GM12878 (cell line): ENCODE measurements around the gene G2E3. TPM values are rescaled to one million over a fixed set of nuclear protein-coding genes. Genes with fewer than 3 reads are reported as not detected.

Source experiments
- ATAC-seq: fragments of 200-7000 bp; cut with Tn5 transposase; 3 replicates; pipeline ENCODE4 v1.9.1; 2020; ENCODE audit warnings: mild to moderate bottlenecking, moderate library complexity
- BruUV-seq: library from RNA; stranded (reverse); fragments of 400-500 nt; replicated peaks from 2 replicates; lab custom pipeline; 2021; lab: Mats Ljungman, UMichigan
- CTCF ChIA-PET: fragments of 300-600 bp; sonication (Branson Sonifier 250); formaldehyde crosslinking; extraction: SDS; loops from one replicate; lab custom pipeline; 2021; ENCODE audit warnings: inconsistent platforms; lab: Yijun Ruan, JAX
- POLR2A ChIA-PET: fragments of 350-600 bp; formaldehyde crosslinking; extraction: SDS; loops from one replicate; lab custom pipeline; 2021; ENCODE audit warnings: inconsistent platforms; lab: Charles Lee
- RAD21 ChIA-PET: fragments of 300-600 bp; sonication (Branson Sonifier 250); formaldehyde crosslinking; loops from one replicate; lab custom pipeline; 2023; ENCODE audit warnings: antibody characterized with exemption; ENCODE audit not compliant: unreplicated experiment; lab: Charles Lee
- SMC1A ChIA-PET: fragments of 300-600 bp; sonication (Branson Sonifier 250); formaldehyde crosslinking; loops from one replicate; lab custom pipeline; 2023; ENCODE audit not compliant: unreplicated experiment, uncharacterized antibody; lab: Charles Lee
- DNase-seq: peaks from one replicate; pipeline ENCODE4 v3.0.0-alpha.2; 2011; ENCODE audit warnings: low read depth, low spot score
- FAIRE-seq: peaks from 3 replicates; lab custom pipeline; 2011; peaks lifted over from hg19 to GRCh38; lab: Jason Lieb, UNC
- H2AFZ ChIP-seq: 2 replicates; pipeline ENCODE4 v1.6.0; 2011; ENCODE audit warnings: low read depth, low read length, control low read depth; ENCODE audit not compliant: control insufficient read depth
- H3K27ac ChIP-seq: 2 replicates; pipeline ENCODE4 v1.5.1; 2011; ENCODE audit warnings: control low read depth; ENCODE audit not compliant: control insufficient read depth, insufficient read depth
- H3K27me3 ChIP-seq, 2 experiments: replicated peaks in 1 of 2; 2 replicates each; pipeline versions ENCODE4 v1.6.0 to v1.6.1; 2011; ENCODE audit warnings: low read length in 1 of 2; ENCODE audit not compliant: control insufficient read depth in 2 of 2, insufficient read depth in 2 of 2
- H3K36me3 ChIP-seq, 2 experiments: 2 replicates each; pipeline ENCODE4 v1.5.1; 2011; ENCODE audit warnings: low read length in 1 of 2; ENCODE audit not compliant: control insufficient read depth in 2 of 2, insufficient read depth in 2 of 2
- H3K4me1 ChIP-seq: 2 replicates; pipeline ENCODE4 v1.6.1; 2011; ENCODE audit warnings: mild to moderate bottlenecking, low read length, moderate library complexity, mixed read lengths; ENCODE audit not compliant: control insufficient read depth, insufficient read depth
- H3K4me2 ChIP-seq: 2 replicates; pipeline ENCODE4 v1.6.0; 2011; ENCODE audit warnings: control low read depth; ENCODE audit not compliant: control insufficient read depth, insufficient read depth
- H3K4me3 ChIP-seq: fragments of 200-600 bp; sonication (generic); 2 replicates; pipeline ENCODE4 v1.5.1; 2016
- H3K79me2 ChIP-seq: 2 replicates; pipeline ENCODE4 v1.6.0; 2011; ENCODE audit warnings: low read length; ENCODE audit not compliant: control insufficient read depth, insufficient read depth
- H3K9ac ChIP-seq: 2 replicates; pipeline ENCODE4 v1.8.0; 2011; ENCODE audit warnings: low read length, control low read depth, mixed read lengths; ENCODE audit not compliant: control insufficient read depth, insufficient read depth
- H3K9me3 ChIP-seq: replicated peaks from 3 replicates; pipeline ENCODE4 v1.5.1; 2011; ENCODE audit warnings: mild to moderate bottlenecking, low read length; ENCODE audit not compliant: control insufficient read depth, insufficient read depth
- H4K20me1 ChIP-seq: 2 replicates; pipeline ENCODE4 v1.6.0; 2011; ENCODE audit not compliant: control insufficient read depth, insufficient read depth
- BACH1 ChIP-seq: fragments of 450-650 bp; IDR thresholded peaks from 2 replicates; pipeline ENCODE4 v1.6.1; 2017; ENCODE audit warnings: mild to moderate bottlenecking, borderline replicate concordance
- BHLHE40 ChIP-seq, 2 experiments: fragments of 450-650 bp in 1 of 2; IDR thresholded peaks; 2 replicates each; pipeline ENCODE4 v1.6.1; 2011 to 2017; ENCODE audit warnings: low read depth in 2 of 2, borderline replicate concordance in 1 of 2, improper control_type of control experiment in 1 of 2, low read length in 1 of 2, mild to moderate bottlenecking in 1 of 2
- CREM ChIP-seq: IDR thresholded peaks from 2 replicates; pipeline ENCODE4 v1.6.1; 2014; ENCODE audit warnings: antibody characterized with exemption, low read depth
- KLF5 ChIP-seq: fragments of 450-650 bp; IDR thresholded peaks from 2 replicates; pipeline ENCODE4 v1.6.1; 2014; ENCODE audit warnings: mild to moderate bottlenecking; ENCODE audit not compliant: partially characterized antibody
- NRF1 ChIP-seq: conservative IDR thresholded peaks from 2 replicates; pipeline ENCODE4 v1.6.1; 2011; ENCODE audit warnings: mild to moderate bottlenecking, low read depth, low read length, improper control_type of control experiment
- RAD51 ChIP-seq: fragments of 450-650 bp; IDR thresholded peaks from 2 replicates; pipeline ENCODE4 v1.6.1; 2016; ENCODE audit warnings: moderate library complexity, mild to moderate bottlenecking, inconsistent platforms
- RCOR1 ChIP-seq: conservative IDR thresholded peaks from 2 replicates; pipeline ENCODE4 v1.6.1; 2012; ENCODE audit warnings: low read depth, low read length, improper control_type of control experiment
- SUPT20H ChIP-seq: IDR thresholded peaks from 2 replicates; pipeline ENCODE4 v1.6.1; 2011; ENCODE audit warnings: low read depth, mild to moderate bottlenecking, low read length, moderate library complexity, borderline replicate concordance; ENCODE audit not compliant: control insufficient read depth
- TAF1 ChIP-seq: IDR thresholded peaks from 2 replicates; pipeline ENCODE4 v1.6.1; 2011; ENCODE audit warnings: mild to moderate bottlenecking, low read depth, low read length, borderline replicate concordance
- WGBS: methylation state at CpG from one replicate; pipeline ENCODE4 v1.1.6; 2016; ENCODE audit warnings: low lambda C conversion rate; ENCODE audit not compliant: insufficient replicate concordance, insufficient coverage; ENCODE audit errors: missing lambda C conversion rate; 5-methylcytosine and 5-hydroxymethylcytosine counted together
- in situ Hi-C: fragments of 300-500 bp; cut with MboI; formaldehyde crosslinking; loops from 9 replicates; pipeline ENCODE4 v1.14.3; 2018; ENCODE audit warnings: mixed read lengths
- intact Hi-C: fragments of 100-400 bp; cut with micrococcal nuclease; formaldehyde crosslinking; loops from one replicate; pipeline ENCODE4 v1.14.2; 2022; ENCODE audit not compliant: unreplicated experiment
- polyA plus RNA-seq, 11 experiments: library from polyadenylated mRNA; depleted of rRNA in 4 of 11; unstranded in 6 of 11; stranded (reverse) in 5 of 11; fragments of >200 nt; fragmentation: Nextera tagmentation in 4 of 11; fragmentation: Illumina TruSeq in 1 of 11; extraction: Ambion mirVana in 4 of 11; extraction: Trizol in 1 of 11; gene quantifications; 1 replicate in 1 of 11; 2 replicates in 10 of 11; pipeline versions ENCODE4 v1.2.1 to v1.2.3, GENCODE V29; 2011 to 2016; ENCODE audit warnings: inconsistent platforms in 2 of 11, missing spikeins in 2 of 11, low read depth in 1 of 11
- total RNA-seq, 4 experiments: library from RNA; depleted of rRNA in 3 of 4; stranded (reverse); fragments of >200 nt in 3 of 4; fragmentation: Illumina TruSeq in 1 of 4; extraction: Trizol in 1 of 4; gene quantifications; 2 replicates each; pipeline versions ENCODE4 v1.2.1 to v1.2.3, GENCODE V29; 2013 to 2021
- TF ChIP-seq, protein P1 (sequence below): fragments of 150-350 bp; IDR thresholded peaks from 2 replicates; pipeline ENCODE4 v1.6.1; 2014; ENCODE audit warnings: mild to moderate bottlenecking, low read depth, low read length

Gene G2E3
- total and polyA plus RNA-seq, 10 of the 15 experiments (the other 5 are each of a cell fraction or from before 2014, with no cell fraction given) = 10.0 to 38.0 (median 21.1) TPM

GRCh38 chr14:30638926-30639325, 80.0 kb downstream of the G2E3 start:
- in situ Hi-C loops (no loop called here), intact Hi-C loops (no loop called here)
- FAIRE-seq (no peak), DNase-seq (no peak), ATAC-seq (no peak)
- Histone ChIP-seq H3K27me3 (no peaks in the 10 kb centered on the region), H3K9me3 (peaks cover 2% of the 10 kb centered on the region; the same call in 1 of the 3 replicates), H3K4me2 (no peak overlapping the region), H2AFZ (no peak overlapping the region), H3K4me1 (no peaks in the 10 kb centered on the region)
- ChIA-PET CTCF (interaction anchor here (1.3 kb wide), 1 partner anchor 16 kb away, joined by 4 read pairs; no protein-coding TSS in a partner anchor), SMC1A (no interaction called here)
- no TSS peak for BruUV-seq
- TF ChIP-seq, protein P1, sequence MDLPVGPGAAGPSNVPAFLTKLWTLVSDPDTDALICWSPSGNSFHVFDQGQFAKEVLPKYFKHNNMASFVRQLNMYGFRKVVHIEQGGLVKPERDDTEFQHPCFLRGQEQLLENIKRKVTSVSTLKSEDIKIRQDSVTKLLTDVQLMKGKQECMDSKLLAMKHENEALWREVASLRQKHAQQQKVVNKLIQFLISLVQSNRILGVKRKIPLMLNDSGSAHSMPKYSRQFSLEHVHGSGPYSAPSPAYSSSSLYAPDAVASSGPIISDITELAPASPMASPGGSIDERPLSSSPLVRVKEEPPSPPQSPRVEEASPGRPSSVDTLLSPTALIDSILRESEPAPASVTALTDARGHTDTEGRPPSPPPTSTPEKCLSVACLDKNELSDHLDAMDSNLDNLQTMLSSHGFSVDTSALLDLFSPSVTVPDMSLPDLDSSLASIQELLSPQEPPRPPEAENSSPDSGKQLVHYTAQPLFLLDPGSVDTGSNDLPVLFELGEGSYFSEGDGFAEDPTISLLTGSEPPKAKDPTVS = no peak
- no peak for TF ChIP-seq BHLHE40 (IDR thresholded peaks at IDR 0.05; ENCODE audit: borderline replicate concordance in 1 of 2, low read depth in 2 of 2, low read length in 1 of 2)
- TF ChIP-seq RCOR1 = no peak
- TF ChIP-seq NRF1 = no peak
- no peak for TF ChIP-seq TAF1
- TF ChIP-seq RAD51 = no peak
- TF ChIP-seq KLF5 = no peak
- TF ChIP-seq CREM = no peak
- no peak for TF ChIP-seq BACH1
- TF ChIP-seq SUPT20H = no peak
- TF ChIP-seq, all 136 proteins: peak for 0
- H3K27ac ChIP-seq = no peak overlapping the region
- H3K36me3 ChIP-seq = peaks cover 0 to 17% of the 10 kb centered on the region in 2 experiments; a peak in 2 of 4 replicates
- ChIA-PET RAD21 (no interaction called here), POLR2A (no interaction called here)
- H3K9ac ChIP-seq = no peak overlapping the region
- WGBS = 97% methylated on average over 3 of the region's 3 CpGs
- H4K20me1 ChIP-seq = no peaks in the 10 kb centered on the region
- no peaks in the 10 kb centered on the region for H3K79me2 ChIP-seq
- H3K4me3 ChIP-seq = no peak overlapping the region
